BJ (cell line): ENCODE measurements around the gene LTF. TPM values are rescaled to one million over a fixed set of nuclear protein-coding genes. Genes with fewer than 3 reads are reported as not detected.

ENCODE experiments used
- CTCF ChIA-PET: fragments of 350-600 bp; formaldehyde crosslinking; extraction: SDS; loops from one replicate; lab custom pipeline; 2021; ENCODE audit warnings: antibody characterized with exemption, inconsistent platforms; lab: Yijun Ruan, JAX
- POLR2A ChIA-PET: fragments of 300-600 bp; sonication (Branson Sonifier 250); formaldehyde crosslinking; extraction: SDS; loops from one replicate; lab custom pipeline; 2021; ENCODE audit warnings: antibody characterized with exemption; lab: Charles Lee
- DNase-seq: peaks from one replicate; pipeline ENCODE4 v3.0.0-alpha.2; 2011; ENCODE audit warnings: low read depth
- H3K27me3 ChIP-seq: 2 replicates; pipeline ENCODE4 v1.6.0; 2011; ENCODE audit warnings: low read length; ENCODE audit not compliant: control insufficient read depth, insufficient read depth
- H3K36me3 ChIP-seq: 2 replicates; pipeline ENCODE4 v1.5.1; 2011; ENCODE audit warnings: low read length; ENCODE audit not compliant: control insufficient read depth, insufficient read depth
- H3K4me3 ChIP-seq: 2 replicates; pipeline ENCODE4 v1.5.1; 2011; ENCODE audit warnings: low read depth, mild to moderate bottlenecking, control low read depth, low read length
- CTCF ChIP-seq: IDR thresholded peaks from 2 replicates; pipeline ENCODE4 v1.5.1; 2011; ENCODE audit warnings: low read depth, mild to moderate bottlenecking, control low read depth, inconsistent platforms, low read length, moderate library complexity; ENCODE audit not compliant: insufficient read depth
- polyA plus RNA-seq: library from polyadenylated mRNA; depleted of rRNA; stranded (reverse); fragments of >200 nt; gene quantifications from 2 replicates; pipeline ENCODE4 v1.2.3, GENCODE V29; 2011

The LTF gene
- polyA plus RNA-seq, 1 experiment = not detected

- ChIA-PET POLR2A (interaction anchor here (0.5 kb wide), 1 partner anchor 126 kb away, joined by 4 read pairs; no protein-coding TSS in a partner anchor), CTCF (interaction anchor here (0.8 to 2.1 kb wide), 8 partner anchors 9 to 438 kb away, joined by 3 to 9 read pairs (median 4); no protein-coding TSS in a partner anchor)
- peaks cover 19% of the 10 kb centered on the region for H3K27me3 ChIP-seq
- DNase-seq = no peak
- peak; percentile 19; the same call in 1 of the 2 replicates for TF ChIP-seq CTCF
- H3K4me3 ChIP-seq = no peak overlapping the region
- H3K36me3 ChIP-seq = no peaks in the 10 kb centered on the region
These were observed 2.6 kb downstream of the LTF start for GRCh38 chr3:46462111-46462510.

GRCh38 chr3:46460051-46460450 lies 4.7 kb downstream of the LTF start:
- H3K36me3 ChIP-seq = no peaks in the 10 kb centered on the region
- CTCF ChIA-PET = interaction anchor here (0.8 to 2.0 kb wide), 3 partner anchors 10 to 101 kb away, joined by 3 to 11 read pairs (median 3); no protein-coding TSS in a partner anchor
- H3K27me3 ChIP-seq = peaks cover 18% of the 10 kb centered on the region
- POLR2A ChIA-PET = no interaction called here
- no peak for DNase-seq
- H3K4me3 ChIP-seq = no peak overlapping the region
- TF ChIP-seq CTCF = no peak

- Histone ChIP-seq H3K4me3 (no peak overlapping the region), H3K36me3 (no peaks in the 10 kb centered on the region), H3K27me3 (peaks cover 9% of the 10 kb centered on the region)
- no peak for DNase-seq
- ChIA-PET POLR2A (no interaction called here), CTCF (interaction anchor here (1.5 kb wide), 1 partner anchor 16 kb away, joined by 3 read pairs; no protein-coding TSS in a partner anchor)
- TF ChIP-seq CTCF = no peak
These were observed 8.6 kb downstream of the LTF start for GRCh38 chr3:46456118-46456517.

GRCh38 chr3:46455231-46456115 lies 9.2 kb downstream of the LTF start:
- H3K27me3 ChIP-seq = peaks cover 9% of the 10 kb centered on the region
- POLR2A ChIA-PET = no interaction called here
- no peak for DNase-seq
- no peak overlapping the region for H3K4me3 ChIP-seq
- no peaks in the 10 kb centered on the region for H3K36me3 ChIP-seq
- no peak for TF ChIP-seq CTCF
- CTCF ChIA-PET = interaction anchor here (1.3 kb wide), 1 partner anchor 12 kb away, joined by 3 read pairs; no protein-coding TSS in a partner anchor

- TF ChIP-seq CTCF = no peak
- Histone ChIP-seq H3K27me3 (peaks cover 11% of the 10 kb centered on the region), H3K4me3 (no peak overlapping the region), H3K36me3 (no peaks in the 10 kb centered on the region)
- no peak for DNase-seq
- POLR2A ChIA-PET = no interaction called here
- CTCF ChIA-PET = interaction anchor here (0.8 to 1.3 kb wide), 2 partner anchors 11 to 175 kb away, joined by 3 read pairs; no protein-coding TSS in a partner anchor
These were observed 10.1 kb downstream of the LTF start for GRCh38 chr3:46454606-46455005.
